GM12892 (cell line): ENCODE measurements around the gene CCDC102A.

ENCODE experiments used
- POLR2A ChIP-seq: IDR thresholded peaks from 2 replicates; pipeline ENCODE4 v1.6.1; 2011; ENCODE audit warnings: low read depth, low read length, control low read depth
- POLR2AphosphoS5 ChIP-seq: IDR thresholded peaks from 2 replicates; pipeline ENCODE4 v1.6.1; 2011; ENCODE audit warnings: low read depth, low read length, control low read depth
- TAF1 ChIP-seq: IDR thresholded peaks from 2 replicates; pipeline ENCODE4 v1.6.1; 2011; ENCODE audit warnings: low read depth, mild to moderate bottlenecking, control low read depth, low read length, borderline replicate concordance

- no peak for TF ChIP-seq POLR2AphosphoS5
- no peak for TF ChIP-seq POLR2A
- TF ChIP-seq TAF1: no peak
These were observed 29.0 kb downstream of the CCDC102A start for GRCh38 chr16:57507136-57508034.
